Heart left ventricle (tissue), 16 donors: ENCODE results near the gene TXNDC12. TPM values are rescaled to one million over a fixed set of nuclear protein-coding genes. Genes with fewer than 3 reads are reported as not detected.
"Not testable (repeated sequence)": the region's sequence is repeated elsewhere in the genome, so short reads cannot be mapped to it uniquely, and the experiment has no call there.

Experiments used
- ATAC-seq, 4 donors: fragments of 200-7000 bp; cut with Tn5 transposase; one replicate each; pipeline ENCODE4 v1.9.1; 2020 to 2022; ENCODE audit warnings: moderate library complexity in 4 of 4, mild to moderate bottlenecking in 3 of 4, moderate number of reproducible peaks in 1 of 4
- DNase-seq, 5 donors: peaks; one replicate each; pipeline ENCODE4 v3.0.0-alpha.2; 2020
- H3K27ac ChIP-seq, 12 donors: fragments of 200-600 bp; sonication (generic) in 4 of 12; one replicate each; pipeline versions ENCODE4 v1.5.0 to v1.8.0; 2016 to 2022; ENCODE audit warnings: mild to moderate bottlenecking in 2 of 12
- H3K27me3 ChIP-seq, 9 donors: fragments of 200-600 bp; sonication (generic) in 2 of 9; one replicate each; pipeline versions ENCODE4 v1.5.1 to v1.8.0; 2016 to 2022; ENCODE audit warnings: mild to moderate bottlenecking in 3 of 9
- H3K36me3 ChIP-seq, 9 donors: fragments of 200-600 bp; sonication (generic) in 2 of 9; one replicate each; pipeline versions ENCODE4 v1.5.0 to v1.8.0; 2018 to 2022; ENCODE audit warnings: mild to moderate bottlenecking in 2 of 9
- H3K4me1 ChIP-seq, 12 donors: fragments of 200-600 bp; sonication (generic) in 4 of 12; one replicate each; pipeline versions ENCODE4 v1.5.0 to v1.8.0; 2016 to 2022; ENCODE audit warnings: mild to moderate bottlenecking in 3 of 12
- H3K4me3 ChIP-seq, 12 donors: fragments of 200-600 bp; sonication (generic) in 4 of 12; one replicate each; pipeline versions ENCODE4 v1.5.0 to v1.8.0; 2017 to 2022; ENCODE audit warnings: mild to moderate bottlenecking in 9 of 12, moderate library complexity in 4 of 12
- H3K9me3 ChIP-seq, 12 donors: fragments of 200-600 bp; sonication (generic) in 4 of 12; one replicate each; pipeline versions ENCODE4 v1.5.0 to v1.8.0; 2016 to 2022; ENCODE audit warnings: mild to moderate bottlenecking in 1 of 12
- CTCF ChIP-seq, 12 donors: fragments of 200-600 bp; sonication (generic) in 4 of 12; IDR thresholded peaks; one replicate each; pipeline versions ENCODE4 v1.5.0 to v1.8.0; 2018 to 2022; ENCODE audit warnings: antibody characterized with exemption in 12 of 12, mild to moderate bottlenecking in 5 of 12
- POLR2A ChIP-seq, 2 donors: fragments of 450-650 bp; IDR thresholded peaks; one replicate each; pipeline ENCODE4 v1.6.1; 2017; ENCODE audit warnings: antibody characterized with exemption in 2 of 2, mild to moderate bottlenecking in 2 of 2, moderate library complexity in 2 of 2
- WGBS, 4 donors: extraction: QIAGEN DNeasy Blood & Tissue Kit in 2 of 4; methylation state at CpG; one replicate each; pipeline versions ENCODE4 v1.1.5 to v1.1.7; 2013 to 2018; 5-methylcytosine and 5-hydroxymethylcytosine counted together
- intact Hi-C, 10 donors: fragments of 100-400 bp; cut with DNase I; formaldehyde crosslinking; loops; one replicate each; pipeline versions ENCODE4 v1.11.1 to v1.14.2; 2022
- polyA plus RNA-seq, 2 donors: library from polyadenylated mRNA; stranded (reverse); fragments of 200-250 nt; gene quantifications; one replicate each; pipeline ENCODE4 v1.2.3, GENCODE V29; 2013
- total RNA-seq, 9 donors: library from RNA; depleted of rRNA in 2 of 9; stranded (reverse); fragments of >200 nt in 2 of 9; fragmentation: NEBNext Ultra II Directional in 3 of 9; extraction: Animal tissue kit (Norgen Biotek cat#: 25700) in 3 of 9; gene quantifications; one replicate each; pipeline versions ENCODE4 v1.1.0 to v1.2.4, GENCODE V29; 2016 to 2023
- donor health status: ischemic (EF 13 %, LVEDD 7.1; RV severe dilation, severe dysfunction).
- donor health status: healthy with polysubstance abuse.
- donor health status: DM: no; HTN: yes; CAD: no.
- donor health status: DM: no; HTN: no; CAD: no.
- donor health status: ischemic (EF 25% LVEDD 6.9; RV normal size, moderate dysfunction).
- donor health status: ischemic (EF 25% LVEDD 5.7; RV mildly dilated, moderate dysfunction).
- donor health status: healthy.
- donor health status: DM: yes; HTN: yes; CAD: no.
- donor health status: ischemic (EF 35%, LVEDD 5.7; RV mildly dilated, moderate dysfunction).
- donor health status: nonischemic (EF 11% LVEDD 7.7; RV severe dilation, severe dysfunction).
- donor health status: DM: yes; HTN: yes; CAD: no.
- donor health status: PGD.
- donor health status: ischemic (EF 29% LVEDD 5.4; RV normal size, mild dysfunction).
- donor health status: nonischemic (EF 23%, LVEDD 6.1; RV moderate dilation, normal function).

Gene TXNDC12
- total and polyA plus RNA-seq, 11 donors, result 7.7 to 42.9 (median 26.2) TPM

GRCh38 chr1:52033190-52034049 is 21.6 kb downstream of the TXNDC12 start, which contains the start of gene KTI12:
TSS of gene KTI12 (minus strand) at chr1:52033810. CDS start at chr1:52033761, 49 bp downstream.
- peak; percentile 85 to 93 (median 91) for DNase-seq
- Histone ChIP-seq H3K27ac (peak within 1 kb of the TSS; percentile 55 to 94 (median 82)), H3K9me3 (no peaks in the 10 kb centered on the region), H3K4me3 (peak within 1 kb of the TSS; percentile 66 to 95 (median 79)), H3K36me3 (peaks cover 0 to 34% (median 10%) of the 10 kb centered on the region in 9 donors), H3K27me3 (no peaks in the 10 kb centered on the region), H3K4me1 (peaks cover 4 to 38% (median 19%) of the 10 kb centered on the region in 12 donors)
- TF ChIP-seq POLR2A (IDR thresholded peaks at IDR 0.05), result peak in 1 of 2 donors; percentile 58
- no peak for TF ChIP-seq CTCF (IDR thresholded peaks at IDR 0.05)
- intact Hi-C loops, result loop anchor here in 1 of 10 donors (1.0 kb wide), 1 partner anchor 23 kb away; the partner anchor contains the start of gene BTF3L4
- WGBS, 4 donors, result 2 to 4% (median 2%) methylated on average over 49 to 78 of the region's 78 CpGs
- ATAC-seq, result peak; percentile 91 to 97 (median 95)

GRCh38 chr1:52032785-52033131 is 22.2 kb downstream of the TXNDC12 start:
- no peaks in the 10 kb centered on the region for H3K27me3 ChIP-seq
- intact Hi-C loops, result loop anchor here in 1 of 10 donors (1.0 kb wide), 1 partner anchor 24 kb away; the partner anchor contains the start of gene BTF3L4
- DNase-seq, result peak; percentile 13 to 67 (median 34)
- peaks cover 4 to 38% (median 19%) of the 10 kb centered on the region in 12 donors for H3K4me1 ChIP-seq
- peak overlapping the region; percentile 66 to 95 (median 79) for H3K4me3 ChIP-seq
- no peaks in the 10 kb centered on the region for H3K9me3 ChIP-seq
- H3K27ac ChIP-seq, result peak overlapping the region in 11 of 12 donors; percentile 55 to 94 (median 80)
- TF ChIP-seq POLR2A (IDR thresholded peaks at IDR 0.05) (no peak), CTCF (IDR thresholded peaks at IDR 0.05) (no peak)
- peak; percentile 7 to 64 (median 46) for ATAC-seq
- 7 to 20% (median 9%) methylated on average over 23 to 24 of the region's 24 CpGs for WGBS, 4 donors
- H3K36me3 ChIP-seq, result peaks cover 0 to 34% (median 12%) of the 10 kb centered on the region in 9 donors

GRCh38 chr1:52032124-52032784 is 22.7 kb downstream of the TXNDC12 start:
- H3K27me3 ChIP-seq, result no peaks in the 10 kb centered on the region
- intact Hi-C loops, result no loop called here
- WGBS, 4 donors, result 67 to 72% (median 69%) methylated on average over 5 of the region's 5 CpGs
- H3K4me3 ChIP-seq, result peak overlapping the region; percentile 66 to 95 (median 79)
- H3K36me3 ChIP-seq, result peaks cover 0 to 31% (median 12%) of the 10 kb centered on the region in 9 donors
- TF ChIP-seq CTCF (IDR thresholded peaks at IDR 0.05) (no peak), POLR2A (IDR thresholded peaks at IDR 0.05) (no peak)
- DNase-seq (no peak), ATAC-seq (peak in 1 of 4 donors; percentile 5)
- peak overlapping the region in 3 of 12 donors; percentile 84 to 94 (median 94) for H3K27ac ChIP-seq
- peaks cover 4 to 38% (median 19%) of the 10 kb centered on the region in 12 donors for H3K4me1 ChIP-seq
- no peaks in the 10 kb centered on the region for H3K9me3 ChIP-seq

GRCh38 chr1:52028839-52029238 is 26.2 kb downstream of the TXNDC12 start:
- intact Hi-C loops, ATAC-seq, H3K27ac ChIP-seq, DNase-seq, H3K4me3 ChIP-seq, H3K9me3 ChIP-seq, H3K27me3 ChIP-seq: not testable (repeated sequence)
- 90 to 93% (median 92%) methylated on average over 5 of the region's 5 CpGs for WGBS, 4 donors
- H3K36me3 ChIP-seq, result peaks cover 0 to 46% (median 32%) of the 10 kb centered on the region in 9 donors
- H3K4me1 ChIP-seq, result peaks cover under 1 to 33% (median 17%) of the 10 kb centered on the region in 12 donors
